ENCODE measurements around the gene FNBP1L.
"Not testable (repeated sequence)": the region's sequence is repeated elsewhere in the genome, so short reads cannot be mapped to it uniquely, and the experiment has no call there.

Gene FNBP1L

GRCh38 chr1:93542398-93542797, 94.5 kb downstream of the FNBP1L start:
- no peaks in the 10 kb centered on the region for H3K9me3 ChIP-seq (ENCODE audit: severe bottlenecking)
- H3K27ac ChIP-seq = no peak overlapping the region
- H3K4me3 ChIP-seq (ENCODE audit: low read depth, low read length) = no peak overlapping the region
- DNase-seq = no peak
- no peak for TF ChIP-seq CTCF (IDR thresholded peaks at IDR 0.05; ENCODE audit: low read depth, low read length)
- peaks cover 19% of the 10 kb centered on the region for H3K36me3 ChIP-seq
- no peaks in the 10 kb centered on the region for H3K27me3 ChIP-seq (ENCODE audit: insufficient read depth, low read depth, severe bottlenecking)

DNA sequence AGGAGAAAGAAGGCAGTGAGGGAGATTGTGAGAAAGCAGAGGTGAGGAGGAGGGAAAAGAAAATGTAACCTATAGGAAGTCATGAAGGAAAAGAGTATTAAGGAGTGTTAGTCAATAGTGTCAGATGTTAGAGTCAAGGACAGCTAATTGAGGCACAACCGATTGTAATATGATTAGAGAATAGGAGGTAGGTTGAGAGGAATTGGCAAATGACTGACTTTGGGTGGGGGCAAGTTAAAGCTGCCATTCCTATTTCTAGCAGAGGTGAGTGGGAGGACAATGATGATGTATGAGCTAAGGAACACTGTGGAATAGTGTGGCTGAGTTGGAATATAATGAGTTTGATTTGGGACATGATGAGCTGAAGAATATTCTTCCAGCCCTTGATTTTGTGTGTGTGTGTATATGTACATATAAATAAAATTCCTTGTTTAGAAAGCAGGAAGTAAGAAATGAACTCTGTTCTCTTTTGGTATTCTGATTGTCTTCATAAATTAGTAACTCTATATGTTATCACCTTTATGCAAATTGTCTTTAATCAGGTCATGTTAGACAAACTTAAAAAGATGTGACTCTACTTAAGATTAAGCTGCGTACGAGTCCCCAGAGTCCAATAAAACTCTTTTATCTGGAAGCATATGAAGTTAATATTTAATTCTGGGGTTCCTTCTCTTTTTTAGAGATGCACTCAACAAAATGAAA, 98.4 kb downstream of the FNBP1L start:
- peaks cover 52% of the 10 kb centered on the region for H3K36me3 ChIP-seq

GRCh38 chr1:93549131-93549530, 101.2 kb downstream of the FNBP1L start:
- Histone ChIP-seq H3K9me3 (ENCODE audit: severe bottlenecking) (no peaks in the 10 kb centered on the region), H3K4me3 (ENCODE audit: low read depth, low read length) (no peak overlapping the region), H3K36me3 (peaks cover 55% of the 10 kb centered on the region), H3K27ac (no peak overlapping the region), H3K27me3 (ENCODE audit: insufficient read depth, low read depth, severe bottlenecking) (no peaks in the 10 kb centered on the region)
- no peak for TF ChIP-seq CTCF (IDR thresholded peaks at IDR 0.05; ENCODE audit: low read depth, low read length)
- DNase-seq = no peak

More for the DNA sequence above, 98.4 kb downstream of the FNBP1L start:
- no peak overlapping the region for H3K27ac ChIP-seq
- DNase-seq = no peak
- no peaks in the 10 kb centered on the region for H3K9me3 ChIP-seq (ENCODE audit: severe bottlenecking)
- no peak overlapping the region for H3K4me3 ChIP-seq (ENCODE audit: low read depth, low read length)
- no peaks in the 10 kb centered on the region for H3K27me3 ChIP-seq (ENCODE audit: insufficient read depth, low read depth, severe bottlenecking)
- no peak for TF ChIP-seq CTCF (IDR thresholded peaks at IDR 0.05; ENCODE audit: low read depth, low read length)

DNA sequence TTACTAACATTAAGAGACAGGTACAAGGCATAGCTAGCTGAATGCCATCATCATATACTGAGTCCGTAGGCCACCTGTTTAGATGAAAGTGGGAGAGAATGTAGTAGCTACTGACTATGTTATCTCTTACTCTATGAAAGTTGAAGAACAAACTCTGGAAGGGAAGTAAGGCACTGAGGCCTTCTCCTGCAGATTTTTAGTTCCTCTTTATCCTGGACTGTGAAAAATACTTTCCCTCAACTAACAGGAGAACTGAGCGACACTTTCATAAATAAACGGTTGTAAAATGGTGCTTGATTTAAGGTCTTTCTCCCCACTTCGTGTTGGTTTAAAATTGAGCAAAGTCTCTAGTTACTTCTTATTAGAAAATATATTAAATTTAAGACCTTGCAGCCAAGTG, 101.9 kb downstream of the FNBP1L start:
- no peak for DNase-seq
- H3K4me3 ChIP-seq (ENCODE audit: low read depth, low read length) = no peak overlapping the region
- no peaks in the 10 kb centered on the region for H3K27me3 ChIP-seq (ENCODE audit: insufficient read depth, low read depth, severe bottlenecking)
- no peak for TF ChIP-seq CTCF (IDR thresholded peaks at IDR 0.05; ENCODE audit: low read depth, low read length)
- H3K27ac ChIP-seq = no peak overlapping the region
- no peaks in the 10 kb centered on the region for H3K9me3 ChIP-seq (ENCODE audit: severe bottlenecking)
- H3K36me3 ChIP-seq = peaks cover 55% of the 10 kb centered on the region

DNA sequence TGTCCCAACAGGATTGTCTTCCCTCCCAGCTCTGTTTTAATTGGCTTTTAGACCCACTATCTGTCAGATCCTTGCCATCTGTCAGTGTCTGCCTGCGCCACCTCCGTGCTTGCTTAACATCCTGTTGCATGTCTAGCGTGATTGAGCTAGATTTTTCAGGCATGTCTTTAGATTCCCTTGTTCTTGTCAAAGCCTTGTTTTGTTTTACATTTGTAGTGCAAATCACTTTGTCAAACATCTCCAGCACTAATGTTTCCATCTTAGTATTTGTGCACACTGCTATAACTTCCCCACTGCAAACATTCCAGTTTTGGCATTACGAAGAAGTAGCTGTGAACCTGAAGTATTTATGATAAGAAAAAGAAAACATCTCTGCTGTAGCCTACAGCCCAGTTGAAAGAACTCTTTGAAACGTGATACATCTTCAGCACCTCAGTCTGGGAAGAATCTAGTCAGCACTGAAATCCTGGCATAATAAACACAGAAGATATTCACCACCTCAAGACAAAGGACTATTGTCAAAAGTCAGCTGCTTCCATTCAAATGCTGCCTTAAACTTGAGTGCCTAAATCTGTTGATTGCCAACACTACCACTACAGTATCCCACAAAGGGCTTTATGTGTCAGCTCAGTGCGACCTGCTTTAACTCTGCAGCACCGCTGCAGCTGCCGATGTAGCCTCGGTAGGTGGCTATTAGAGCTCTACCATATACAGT, 105.0 kb downstream of the FNBP1L start:
- Histone ChIP-seq H3K9me3 (ENCODE audit: severe bottlenecking) (no peaks in the 10 kb centered on the region), H3K27me3 (ENCODE audit: insufficient read depth, low read depth, severe bottlenecking) (no peaks in the 10 kb centered on the region), H3K4me3 (ENCODE audit: low read depth, low read length) (no peak overlapping the region), H3K27ac (no peak overlapping the region; the same call in 1 of the 2 replicates), H3K36me3 (peaks cover 39% of the 10 kb centered on the region)
- no peak for TF ChIP-seq CTCF (IDR thresholded peaks at IDR 0.05; ENCODE audit: low read depth, low read length)
- peak; percentile 50 for DNase-seq

DNA sequence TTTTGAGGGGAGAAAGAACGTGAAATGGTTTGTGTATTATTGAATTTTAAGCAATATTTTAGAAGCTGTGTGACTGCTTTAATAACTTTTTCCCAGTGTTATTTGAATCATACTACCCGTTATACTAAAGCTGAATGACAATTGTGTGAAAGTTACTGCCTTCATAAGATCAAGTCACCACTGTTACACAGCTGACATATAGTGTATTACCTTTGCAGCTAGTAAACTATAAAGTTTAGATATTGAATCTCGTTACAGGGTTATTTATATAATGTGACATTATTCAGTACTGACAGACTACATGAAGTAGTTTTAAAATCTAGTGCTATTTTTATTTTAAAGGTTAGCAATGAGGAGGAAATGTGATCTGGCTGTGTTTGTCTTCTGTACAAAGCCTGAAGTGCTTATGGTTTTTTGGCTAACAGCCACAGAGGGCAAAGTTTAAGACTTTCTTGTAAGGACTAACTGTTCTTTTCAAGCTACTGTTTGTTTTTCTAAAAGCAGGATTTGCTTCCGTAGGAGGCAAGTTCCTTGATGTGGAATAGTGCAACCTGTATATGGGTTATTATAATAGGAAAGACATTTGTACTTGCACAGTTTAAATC, 106.1 kb downstream of the FNBP1L start:
- not testable (repeated sequence) for H3K27ac ChIP-seq; H3K4me3 ChIP-seq (ENCODE audit: low read depth, low read length); H3K9me3 ChIP-seq (ENCODE audit: severe bottlenecking); DNase-seq; H3K27me3 ChIP-seq (ENCODE audit: insufficient read depth, low read depth, severe bottlenecking)
- peaks cover 32% of the 10 kb centered on the region for H3K36me3 ChIP-seq
